ENCODE data around the gene STAU1.

GRCh38 chr20:49233226-49233625, 45.1 kb upstream of the STAU1 start:
- TF ChIP-seq POLR2A (IDR thresholded peaks at IDR 0.05; ENCODE audit: low read length) (no peak), GATA1 (IDR thresholded peaks at IDR 0.05; ENCODE audit: low read depth, low read length) (no peak)

All from erythroblast (primary cell).